ENCODE data around the gene MRPS5.

MRPS5 gene

GRCh38 chr2:95053543-95053942 is 68.1 kb downstream of the MRPS5 start:
- in situ Hi-C loops (cut with MboI; ENCODE audit: low pct_unique_long_range_greater_than_20kb, low sequenced_read_pairs, unreplicated experiment), result no loop called here
- peak; percentile 37 for TF ChIP-seq CTCF (IDR thresholded peaks at IDR 0.05; ENCODE audit: extremely low read depth, insufficient read depth, missing control alignments)
- no peak for DNase-seq (ENCODE audit: low spot score)

GRCh38 chr2:95052804-95053479 is 68.7 kb downstream of the MRPS5 start:
- in situ Hi-C loops (cut with MboI; ENCODE audit: low pct_unique_long_range_greater_than_20kb, low sequenced_read_pairs, unreplicated experiment), result no loop called here

GRCh38 chr2:95052307-95052706 is 69.3 kb downstream of the MRPS5 start:
- no peak for TF ChIP-seq CTCF (IDR thresholded peaks at IDR 0.05; ENCODE audit: extremely low read depth, insufficient read depth, missing control alignments)
- in situ Hi-C loops (cut with MboI; ENCODE audit: low pct_unique_long_range_greater_than_20kb, low sequenced_read_pairs, unreplicated experiment), result no loop called here
- DNase-seq (ENCODE audit: low spot score), result no peak

More at GRCh38 chr2:95052804-95053479, 68.7 kb downstream of the MRPS5 start:
- no peak for DNase-seq (ENCODE audit: low spot score)
- TF ChIP-seq CTCF (IDR thresholded peaks at IDR 0.05; ENCODE audit: extremely low read depth, insufficient read depth, missing control alignments), result no peak

GRCh38 chr2:95051626-95052025 is 70.0 kb downstream of the MRPS5 start:
- no peak for TF ChIP-seq CTCF (IDR thresholded peaks at IDR 0.05; ENCODE audit: extremely low read depth, insufficient read depth, missing control alignments)
- DNase-seq (ENCODE audit: low spot score), result no peak
- in situ Hi-C loops (cut with MboI; ENCODE audit: low pct_unique_long_range_greater_than_20kb, low sequenced_read_pairs, unreplicated experiment), result no loop called here

- TF ChIP-seq CTCF (IDR thresholded peaks at IDR 0.05; ENCODE audit: extremely low read depth, insufficient read depth, missing control alignments), result no peak
- no peak for DNase-seq (ENCODE audit: low spot score)
- in situ Hi-C loops (cut with MboI; ENCODE audit: low pct_unique_long_range_greater_than_20kb, low sequenced_read_pairs, unreplicated experiment), result no loop called here
Observed at GRCh38 chr2:95050385-95051300, 71.0 kb downstream of the MRPS5 start.

GRCh38 chr2:95049961-95050360 is 71.6 kb downstream of the MRPS5 start:
- in situ Hi-C loops (cut with MboI; ENCODE audit: low pct_unique_long_range_greater_than_20kb, low sequenced_read_pairs, unreplicated experiment), result no loop called here
- no peak for TF ChIP-seq CTCF (IDR thresholded peaks at IDR 0.05; ENCODE audit: extremely low read depth, insufficient read depth, missing control alignments)
- DNase-seq (ENCODE audit: low spot score), result no peak

Measured in GM13977 (cell line).